ENCODE data around the gene PIK3C2G. TPM values are rescaled to one million over a fixed set of nuclear protein-coding genes. Genes with fewer than 3 reads are reported as not detected.

Gene PIK3C2G
- total and polyA plus RNA-seq, 8 donors: 0.29 to 191 (median 48.7) TPM

DNA sequence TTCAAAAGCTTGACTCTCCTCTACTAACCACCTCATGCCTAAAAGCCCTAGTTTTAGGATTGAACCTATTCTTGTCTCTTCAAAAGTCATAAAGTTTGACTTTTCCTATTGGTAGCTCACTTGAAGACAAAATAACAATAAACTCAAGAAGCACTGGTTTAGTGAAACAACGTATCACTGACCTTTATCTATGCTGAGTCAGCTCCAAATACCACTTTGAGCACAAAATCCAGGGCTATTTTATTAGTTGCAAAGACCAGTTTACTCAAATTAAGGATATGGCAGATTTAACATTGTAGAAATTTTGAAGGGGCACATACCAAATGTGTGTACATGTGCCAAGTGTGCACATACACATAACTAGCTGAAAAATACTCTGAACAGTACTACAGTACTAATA, 45.0 kb downstream of the PIK3C2G start:
- peaks cover 0 to 7% (median 3%) of the 10 kb centered on the region in 4 donors for H3K36me3 ChIP-seq
- H3K4me3 ChIP-seq: no peak overlapping the region
- H3K27ac ChIP-seq: no peak overlapping the region
- H3K9me3 ChIP-seq: peaks cover 0 to 7% (median 4%) of the 10 kb centered on the region in 4 donors
- no peaks in the 10 kb centered on the region for H3K27me3 ChIP-seq
- TF ChIP-seq POLR2A (IDR thresholded peaks at IDR 0.05) (no peak), CTCF (IDR thresholded peaks at IDR 0.05) (no peak), EP300 (IDR thresholded peaks at IDR 0.05) (no peak), POLR2AphosphoS5 (IDR thresholded peaks at IDR 0.05) (no peak)
- H3K4me1 ChIP-seq: no peaks in the 10 kb centered on the region
- no peak for DNase-seq
- intact Hi-C loops (cut with DNase I; ENCODE audit: low total_unique reads): no loop called here
- 35 to 64% (median 41%) methylated on average over 1 of the region's 1 CpG for WGBS, 5 donors

DNA sequence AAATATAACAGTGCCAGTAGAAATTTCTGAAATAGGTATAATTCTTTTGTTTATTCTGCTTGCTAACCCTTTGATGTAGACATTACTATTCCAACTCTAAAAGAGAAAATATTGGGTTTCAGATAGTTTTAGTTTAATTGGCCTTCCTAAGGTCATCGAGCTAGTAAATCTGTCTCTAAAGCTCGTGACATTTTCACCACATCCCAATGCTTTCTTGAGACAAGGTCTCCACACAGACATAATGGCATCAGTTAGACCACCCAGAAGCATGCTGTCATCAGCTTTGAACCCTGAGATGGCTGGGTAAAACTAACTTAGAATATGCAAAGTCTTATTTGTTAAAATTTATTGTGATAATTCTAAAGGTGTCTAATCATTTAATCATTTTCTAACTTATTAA, 52.0 kb downstream of the PIK3C2G start:
- Histone ChIP-seq H3K36me3 (peaks cover 0 to 19% (median 2%) of the 10 kb centered on the region in 4 donors), H3K27me3 (no peaks in the 10 kb centered on the region), H3K27ac (no peak overlapping the region), H3K4me3 (no peak overlapping the region), H3K4me1 (no peaks in the 10 kb centered on the region), H3K9me3 (no peaks in the 10 kb centered on the region)
- 70 to 92% (median 89%) methylated on average over 2 of the region's 2 CpGs for WGBS, 5 donors
- DNase-seq: no peak
- TF ChIP-seq CTCF (IDR thresholded peaks at IDR 0.05) (no peak), EP300 (IDR thresholded peaks at IDR 0.05) (no peak), POLR2AphosphoS5 (IDR thresholded peaks at IDR 0.05) (no peak), POLR2A (IDR thresholded peaks at IDR 0.05) (no peak)
- intact Hi-C loops (cut with DNase I; ENCODE audit: low total_unique reads): no loop called here

GRCh38 chr12:18320036-18320617, 58.8 kb downstream of the PIK3C2G start:
- Histone ChIP-seq H3K4me1 (peaks cover 0 to 9% (median 5%) of the 10 kb centered on the region in 4 donors), H3K27me3 (no peaks in the 10 kb centered on the region), H3K36me3 (peaks cover 0 to 7% (median 3%) of the 10 kb centered on the region in 4 donors), H3K4me3 (no peak overlapping the region), H3K27ac (peak overlapping the region in 1 of 5 donors; percentile 3), H3K9me3 (no peaks in the 10 kb centered on the region)
- intact Hi-C loops (cut with DNase I; ENCODE audit: low total_unique reads): no loop called here
- 35 to 47% (median 44%) methylated on average over 6 of the region's 6 CpGs for WGBS, 5 donors
- TF ChIP-seq POLR2A (IDR thresholded peaks at IDR 0.05) (no peak), POLR2AphosphoS5 (IDR thresholded peaks at IDR 0.05) (peak in 1 of 3 donors; percentile 35), CTCF (IDR thresholded peaks at IDR 0.05) (peak in 4 of 7 experiments; percentile 30 to 54 (median 44))
- peak in 1 of 2 donors; percentile 69 for DNase-seq

- H3K4me3 ChIP-seq: no peak overlapping the region
- no peak for DNase-seq
- H3K27me3 ChIP-seq: no peaks in the 10 kb centered on the region
- H3K27ac ChIP-seq: no peak overlapping the region
- peaks cover 0 to 9% (median 3%) of the 10 kb centered on the region in 4 donors for H3K36me3 ChIP-seq
- WGBS, 5 donors: 61 to 85% (median 84%) methylated on average over 2 of the region's 2 CpGs
- no peaks in the 10 kb centered on the region for H3K9me3 ChIP-seq
- intact Hi-C loops (cut with DNase I; ENCODE audit: low total_unique reads): no loop called here
- no peak for TF ChIP-seq POLR2A (IDR thresholded peaks at IDR 0.05)
- no peak for TF ChIP-seq CTCF (IDR thresholded peaks at IDR 0.05)
- TF ChIP-seq EP300 (IDR thresholded peaks at IDR 0.05): no peak
- no peak for TF ChIP-seq POLR2AphosphoS5 (IDR thresholded peaks at IDR 0.05)
- peaks cover 0 to 9% (median 5%) of the 10 kb centered on the region in 4 donors for H3K4me1 ChIP-seq
Observed at GRCh38 chr12:18320976-18321375, 59.7 kb downstream of the PIK3C2G start.

All from stomach (tissue), 9 donors.